ENCODE measurements around the gene ZNF865. TPM values are rescaled to one million over a fixed set of nuclear protein-coding genes. Genes with fewer than 3 reads are reported as not detected.
A peak's percentile ranks its signal among the peaks of the same experiment; 100 is the strongest.

The ZNF865 gene
- total and polyA plus RNA-seq, 2 experiments from 2014 or later, result 1.9 to 11.2 TPM

DNA sequence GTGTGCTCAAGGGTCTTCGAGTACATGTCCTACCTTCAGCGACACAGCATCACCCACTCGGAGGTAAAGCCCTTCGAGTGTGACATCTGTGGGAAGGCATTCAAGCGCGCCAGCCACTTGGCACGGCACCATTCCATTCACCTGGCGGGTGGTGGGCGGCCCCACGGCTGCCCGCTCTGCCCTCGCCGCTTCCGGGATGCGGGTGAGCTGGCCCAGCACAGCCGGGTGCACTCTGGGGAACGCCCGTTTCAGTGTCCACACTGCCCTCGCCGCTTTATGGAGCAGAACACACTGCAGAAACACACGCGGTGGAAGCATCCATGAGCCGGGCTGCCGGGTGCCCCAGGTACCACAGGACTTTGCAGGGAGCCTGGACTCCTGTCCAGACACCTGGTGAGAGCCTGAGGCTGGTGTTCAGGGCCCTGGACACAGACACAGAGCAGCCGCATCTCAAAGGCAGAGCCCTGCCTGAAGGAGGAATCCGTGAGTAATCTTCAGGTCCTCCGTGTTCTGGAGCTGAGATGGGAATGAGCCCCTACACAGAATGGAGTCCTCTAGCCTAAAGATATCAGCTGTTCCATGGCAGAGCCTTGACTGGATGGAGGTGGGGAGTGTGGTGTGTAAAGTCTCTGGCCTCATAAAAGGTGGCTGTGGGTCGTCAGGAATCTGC is 39.5 kb downstream of the ZNF865 start:
- no peaks in the 10 kb centered on the region for H3K27me3 ChIP-seq
- no peak for DNase-seq (ENCODE audit: low read depth in 1 of 2, low spot score in 1 of 2)
- H3K4me3 ChIP-seq, result peak overlapping the region; percentile 95
- no peaks in the 10 kb centered on the region for H3K36me3 ChIP-seq
- H3K4me1 ChIP-seq (ENCODE audit: low read depth), result peaks cover 19% of the 10 kb centered on the region
- no peaks in the 10 kb centered on the region for H3K9me3 ChIP-seq (ENCODE audit: low read depth)
- H3K27ac ChIP-seq, result no peak overlapping the region
- no peak for TF ChIP-seq CTCF (IDR thresholded peaks at IDR 0.05; ENCODE audit: low read depth, low read length)

DNA sequence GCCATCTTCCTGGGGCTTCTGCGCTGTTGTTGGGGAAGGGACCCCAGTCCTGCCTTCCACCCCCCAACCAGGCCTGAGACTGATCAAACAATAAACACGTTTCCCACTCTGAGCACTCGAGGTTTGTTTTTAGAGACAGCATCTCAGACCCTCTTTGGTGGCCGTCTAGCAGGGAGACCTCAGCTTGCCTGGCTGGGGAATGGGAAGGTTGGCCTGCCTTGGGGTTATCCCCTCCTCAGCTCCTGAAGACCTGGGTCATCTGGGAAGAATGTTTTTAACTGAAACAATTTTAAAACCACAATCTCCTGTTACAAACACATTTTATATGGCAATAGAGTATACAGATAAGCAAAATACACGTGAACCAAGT is 40.0 kb downstream of the ZNF865 start:
- TF ChIP-seq CTCF (IDR thresholded peaks at IDR 0.05; ENCODE audit: low read depth, low read length), result no peak
- DNase-seq (ENCODE audit: low read depth in 1 of 2, low spot score in 1 of 2), result no peak
- Histone ChIP-seq H3K27me3 (no peaks in the 10 kb centered on the region), H3K36me3 (no peaks in the 10 kb centered on the region), H3K9me3 (ENCODE audit: low read depth) (no peaks in the 10 kb centered on the region), H3K4me3 (no peak overlapping the region), H3K27ac (no peak overlapping the region), H3K4me1 (ENCODE audit: low read depth) (peaks cover 19% of the 10 kb centered on the region)

GRCh38 chr19:55646889-55647731 is 41.7 kb downstream of the ZNF865 start:
- H3K27ac ChIP-seq, result peak overlapping the region; percentile 91
- no peak for DNase-seq (ENCODE audit: low read depth in 1 of 2, low spot score in 1 of 2)

DNA sequence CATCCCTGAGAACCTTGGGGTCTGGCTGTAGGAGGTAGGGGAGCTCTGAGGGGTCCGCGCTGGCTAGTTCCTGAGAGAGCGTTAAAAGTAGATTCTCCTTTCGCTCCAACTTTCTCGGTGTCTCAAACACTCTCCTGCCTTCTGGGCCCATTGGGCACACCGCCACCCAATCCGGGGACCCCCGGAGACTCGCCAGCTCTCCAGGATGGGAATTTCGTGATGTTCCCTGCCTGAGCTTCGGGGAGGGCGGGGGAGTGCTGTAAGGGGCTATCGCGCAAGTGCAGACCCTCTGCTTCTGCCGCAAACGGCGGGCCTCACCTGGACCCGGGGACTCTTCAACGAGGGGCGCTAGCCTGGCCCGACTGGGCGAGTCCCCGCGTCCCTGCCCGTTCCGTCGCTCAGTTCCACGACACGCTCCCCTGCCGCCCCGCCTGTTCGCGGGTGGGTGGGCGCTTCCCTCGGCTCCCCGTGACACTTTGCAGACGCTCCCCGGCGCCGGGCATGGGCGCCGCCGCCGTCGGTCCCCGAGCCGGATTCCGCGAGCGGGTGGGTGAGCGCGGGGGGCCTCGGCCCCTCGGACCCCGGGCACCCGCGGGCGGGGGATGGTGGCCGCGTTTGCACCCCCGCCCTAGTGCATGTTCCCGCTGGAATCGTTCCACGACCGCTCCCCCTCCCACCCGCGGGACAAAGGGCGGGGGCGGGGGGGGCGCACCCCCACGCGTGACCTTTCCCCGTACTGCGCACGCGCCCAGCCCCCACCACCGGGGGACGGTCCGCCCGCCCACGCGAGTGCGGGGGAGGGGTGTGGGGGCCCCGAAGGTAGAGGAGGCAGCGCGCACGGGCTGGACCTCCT is 42.5 kb downstream of the ZNF865 start, which contains the start of gene CCDC106:
CCDC106 (plus strand) TSS at position 481 of the 853 bp plus-strand sequence. CDS start 835 bp downstream, outside the sequence.
- Histone ChIP-seq H3K4me1 (ENCODE audit: low read depth) (peaks cover 12% of the 10 kb centered on the region), H3K27ac (peak within 1 kb of the TSS; percentile 91), H3K36me3 (no peaks in the 10 kb centered on the region), H3K9me3 (ENCODE audit: low read depth) (no peaks in the 10 kb centered on the region), H3K4me3 (peak within 1 kb of the TSS; percentile 94), H3K27me3 (no peaks in the 10 kb centered on the region)
- peak; percentile 86 for DNase-seq (ENCODE audit: low read depth in 1 of 2, low spot score in 1 of 2)
- TF ChIP-seq CTCF (IDR thresholded peaks at IDR 0.05; ENCODE audit: low read depth, low read length), result no peak

More at GRCh38 chr19:55646889-55647731, 41.7 kb downstream of the ZNF865 start:
- Histone ChIP-seq H3K4me1 (ENCODE audit: low read depth) (peaks cover 19% of the 10 kb centered on the region), H3K9me3 (ENCODE audit: low read depth) (no peaks in the 10 kb centered on the region), H3K27me3 (no peaks in the 10 kb centered on the region), H3K4me3 (peak overlapping the region; percentile 94), H3K36me3 (no peaks in the 10 kb centered on the region)
- TF ChIP-seq CTCF (IDR thresholded peaks at IDR 0.05; ENCODE audit: low read depth, low read length), result no peak

DNA sequence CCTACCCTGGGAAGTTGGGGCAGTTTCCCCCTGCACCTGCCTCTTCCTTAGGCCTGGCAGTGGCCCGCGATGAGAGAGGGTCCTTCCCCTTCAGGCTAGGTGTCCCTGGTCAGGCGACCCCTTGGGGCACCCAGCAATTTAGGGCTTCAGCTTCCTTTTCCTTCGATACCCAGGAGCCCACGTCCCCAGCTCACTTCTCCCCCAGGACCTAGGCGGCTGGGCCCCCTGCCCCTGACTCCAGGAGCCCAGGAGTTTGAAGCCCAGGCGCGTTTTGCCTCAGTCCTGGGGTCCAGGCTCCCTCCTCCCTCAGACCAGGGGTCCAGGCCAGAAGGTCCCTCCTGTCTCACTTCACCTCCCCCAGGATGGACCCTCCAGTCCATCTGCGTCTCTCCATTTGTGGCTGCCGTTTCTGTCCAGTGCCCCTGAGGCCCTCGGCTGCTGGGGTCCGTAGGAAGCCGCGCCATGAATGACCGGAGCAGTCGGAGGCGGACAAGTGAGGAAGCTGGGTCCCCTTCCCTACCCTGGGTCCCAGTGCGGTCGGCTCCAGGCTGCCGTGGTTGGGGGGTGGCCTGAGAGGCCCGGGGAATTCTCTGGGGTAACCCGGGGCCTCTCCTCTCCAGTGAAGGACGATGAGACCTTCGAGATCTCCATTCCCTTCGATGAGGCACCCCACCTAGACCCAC is 43.3 kb downstream of the ZNF865 start:
- Histone ChIP-seq H3K4me1 (ENCODE audit: low read depth) (peaks cover 9% of the 10 kb centered on the region), H3K9me3 (ENCODE audit: low read depth) (no peaks in the 10 kb centered on the region), H3K27me3 (no peaks in the 10 kb centered on the region), H3K4me3 (peak overlapping the region; percentile 94), H3K27ac (peak overlapping the region; percentile 91), H3K36me3 (no peaks in the 10 kb centered on the region)
- peak in 1 of 2 donors; percentile 29 for DNase-seq (ENCODE audit: low read depth in 1 of 2, low spot score in 1 of 2)
- no peak for TF ChIP-seq CTCF (IDR thresholded peaks at IDR 0.05; ENCODE audit: low read depth, low read length)
